NCI-H2196 treated with DMSO at 0.1 percent for 48 hours (cell line): Measurements from ENCODE around the gene JPT2.

Source experiments
- DNase-seq: peaks from one replicate; lab custom pipeline; 2025; ENCODE audit not compliant: unreplicated experiment; lab: John Stamatoyannopoulos, UW

Gene JPT2

GRCh38 chr16:1651094-1651973, 26.7 kb upstream of the JPT2 start:
- DNase-seq = no peak

GRCh38 chr16:1651974-1652312, 26.1 kb upstream of the JPT2 start:
- no peak for DNase-seq

DNA sequence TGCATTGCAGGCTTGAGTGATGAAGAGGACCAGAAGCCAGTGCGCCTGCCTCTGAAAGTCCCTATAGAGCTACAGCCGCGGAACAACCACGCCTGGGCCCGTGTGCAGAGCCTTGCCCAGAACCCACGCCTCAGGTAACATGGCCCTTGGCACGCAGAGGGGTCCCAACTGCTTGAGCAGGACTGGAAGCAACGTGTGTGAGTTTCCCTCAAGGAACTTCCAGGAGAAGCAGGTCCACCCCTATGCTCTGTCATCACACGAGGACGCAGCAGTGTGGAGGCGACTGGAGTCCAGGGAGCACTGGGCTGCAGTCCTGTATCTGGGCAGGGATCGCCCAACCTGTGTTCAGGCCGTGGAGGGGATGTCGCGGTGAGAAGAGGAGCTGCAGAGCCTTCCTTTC, 25.1 kb upstream of the JPT2 start:
- DNase-seq = no peak

GRCh38 chr16:1654505-1655268, 23.4 kb upstream of the JPT2 start:
- DNase-seq = no peak

DNA sequence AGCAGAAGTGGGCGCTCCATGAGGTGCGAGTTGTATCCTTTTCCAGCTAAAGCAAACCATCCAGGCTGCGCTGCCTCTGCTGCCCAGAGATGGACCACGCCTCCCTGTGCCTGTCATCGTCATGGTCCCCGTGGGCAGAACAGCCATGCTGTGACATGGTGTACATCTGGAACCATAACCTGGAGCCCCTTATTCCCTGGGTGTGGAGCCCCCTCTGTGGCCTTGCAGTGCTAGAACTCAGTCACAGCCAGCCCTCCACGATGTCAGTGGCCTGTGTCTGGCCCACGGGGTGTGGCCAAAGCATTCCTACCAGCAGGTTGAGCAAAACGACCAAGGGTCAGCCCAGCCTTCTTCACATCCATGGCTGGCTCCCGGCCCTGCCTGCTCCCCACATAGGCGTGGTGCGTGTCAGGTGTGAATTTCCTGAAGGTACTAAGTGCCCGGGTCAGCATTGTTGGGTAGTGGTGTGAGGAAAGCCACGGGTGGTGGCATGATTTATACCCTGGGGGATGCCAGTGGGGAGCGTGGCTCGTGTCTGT, 22.7 kb upstream of the JPT2 start:
- no peak for DNase-seq

- DNase-seq = no peak
These were observed 21.9 kb upstream of the JPT2 start for GRCh38 chr16:1655909-1656807.

- no peak for DNase-seq
These were observed 21.1 kb upstream of the JPT2 start for GRCh38 chr16:1656808-1657617.

GRCh38 chr16:1657841-1658240, 20.2 kb upstream of the JPT2 start:
- DNase-seq = no peak

- no peak for DNase-seq
These were observed 19.0 kb upstream of the JPT2 start for GRCh38 chr16:1659031-1659430.

DNA sequence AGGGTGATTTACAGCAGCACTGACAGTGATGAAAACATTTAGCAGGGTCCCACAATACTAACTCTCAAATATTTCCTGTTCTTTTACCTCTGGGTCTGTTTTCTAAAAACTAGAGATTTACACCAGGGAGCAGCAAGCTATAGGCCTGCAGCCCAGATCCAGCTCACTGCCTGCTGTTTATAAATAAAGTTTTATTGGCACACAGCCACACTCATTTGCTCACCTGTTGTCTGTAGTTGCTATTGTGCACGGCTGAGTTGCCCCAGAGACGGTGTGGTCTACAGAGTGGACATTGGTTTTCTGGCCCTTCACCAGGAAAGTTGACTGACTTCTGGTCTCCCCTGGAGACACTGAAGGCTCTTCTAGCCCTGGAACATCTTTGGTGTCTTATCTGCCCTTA, 16.3 kb upstream of the JPT2 start:
- no peak for DNase-seq

DNA sequence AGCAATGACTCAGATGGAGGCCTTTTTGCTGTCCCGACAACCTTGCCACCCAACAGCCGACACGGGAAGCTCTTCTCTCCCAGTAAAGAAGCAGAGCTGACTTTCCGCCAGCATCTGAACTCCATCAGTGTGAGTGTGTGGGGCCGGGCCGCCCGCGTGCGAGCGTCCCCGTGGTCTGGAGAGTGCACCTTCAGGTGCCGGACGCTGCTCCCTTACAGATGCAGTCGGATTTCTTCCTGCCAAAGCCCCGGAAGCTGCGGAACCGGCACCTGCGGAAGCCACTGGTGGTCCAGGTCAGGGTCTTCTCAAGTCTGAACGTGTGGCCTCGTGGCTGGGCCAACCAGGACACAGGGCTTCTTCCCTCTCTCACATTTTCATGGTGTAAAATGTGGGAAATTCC, 15.5 kb upstream of the JPT2 start:
- no peak for DNase-seq

GRCh38 chr16:1665829-1666228, 12.2 kb upstream of the JPT2 start:
- DNase-seq = no peak

DNA sequence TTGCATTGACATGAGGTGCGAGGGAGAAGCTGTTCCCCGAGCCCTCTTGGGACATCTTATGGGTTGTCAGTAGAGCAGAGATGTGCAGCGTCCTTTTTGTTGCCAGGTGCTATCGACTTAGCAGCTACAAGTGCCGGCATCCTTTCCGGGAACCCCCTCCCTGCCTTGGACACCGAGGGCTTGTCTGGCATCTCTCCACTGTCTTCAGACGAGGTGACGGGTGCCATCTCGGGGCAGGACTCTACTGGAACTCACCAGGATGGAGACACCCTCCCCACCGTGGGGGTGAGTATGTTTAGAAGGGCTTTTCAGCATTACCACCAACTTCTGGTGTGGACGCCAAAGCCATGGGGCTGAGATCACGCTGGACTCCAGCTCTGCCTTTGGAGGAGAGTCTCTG, 11.8 kb upstream of the JPT2 start:
- DNase-seq = no peak

- DNase-seq = no peak
These were observed 10.8 kb upstream of the JPT2 start for GRCh38 chr16:1667271-1667670.

DNA sequence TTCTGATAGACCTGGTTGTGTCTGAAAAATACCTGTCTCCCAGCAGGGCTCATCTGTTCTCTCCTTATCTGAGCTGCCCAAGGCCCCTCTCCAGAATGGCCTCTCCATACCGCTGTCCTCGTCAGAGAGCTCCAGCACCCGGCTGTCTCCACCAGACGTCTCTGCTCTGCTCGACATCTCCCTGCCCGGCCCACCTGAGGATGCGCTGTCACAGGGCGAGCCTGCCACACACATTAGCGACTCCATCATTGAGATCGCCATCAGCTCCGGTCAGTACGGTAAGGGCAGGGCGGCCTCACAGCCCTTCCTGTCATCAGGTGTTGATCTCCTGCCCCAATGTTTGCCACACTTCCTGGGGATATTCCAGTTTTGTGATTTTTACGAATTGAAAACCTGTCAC, 10.2 kb upstream of the JPT2 start:
- DNase-seq = no peak

GRCh38 chr16:1668612-1669319, 9.3 kb upstream of the JPT2 start:
- no peak for DNase-seq

DNA sequence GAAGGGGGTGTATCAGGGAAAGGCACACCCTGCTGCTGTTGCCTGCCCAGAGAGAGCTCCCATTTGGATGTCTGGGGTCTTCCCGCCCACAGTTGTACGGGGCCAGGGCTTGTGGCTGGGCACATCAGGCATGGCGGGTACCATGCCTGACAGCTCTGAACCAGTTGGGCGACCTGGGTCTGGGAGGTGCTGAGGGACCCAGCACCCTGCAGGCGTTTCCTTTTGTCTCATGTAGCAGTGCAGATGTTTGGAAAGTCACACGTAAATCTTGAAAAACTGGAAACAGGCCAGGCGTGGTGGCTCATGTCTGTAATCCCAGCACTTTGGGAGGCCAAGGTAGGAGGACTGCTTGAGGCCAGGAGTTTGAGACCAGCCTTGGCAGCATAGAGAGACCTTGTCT, 8.4 kb upstream of the JPT2 start:
- no peak for DNase-seq

DNA sequence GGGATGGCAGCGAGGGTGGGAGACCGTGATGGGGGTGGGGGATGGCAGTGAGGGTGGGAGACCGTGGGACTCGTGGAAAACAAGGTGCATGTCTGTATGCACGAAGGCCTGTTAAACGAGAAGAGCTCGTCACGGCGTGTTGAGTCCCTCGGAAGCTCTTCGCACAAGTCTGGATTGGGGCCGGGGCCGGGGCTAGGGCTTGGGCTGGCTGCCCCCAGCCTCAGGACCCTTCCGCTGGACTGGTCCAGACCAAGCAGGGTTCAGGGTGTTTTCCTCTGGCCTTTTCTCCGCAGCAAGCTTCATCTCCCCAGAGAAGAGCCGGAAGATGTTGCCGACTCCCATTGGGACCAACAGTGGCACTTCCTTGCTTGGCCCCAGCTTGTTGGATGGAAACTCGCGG, 7.7 kb upstream of the JPT2 start:
- DNase-seq = no peak

- DNase-seq = no peak
These were observed 7.2 kb upstream of the JPT2 start for GRCh38 chr16:1670866-1671265.
